HepG2 (cell line): ENCODE results near the gene SEC31B. TPM values are rescaled to one million over a fixed set of nuclear protein-coding genes. Genes with fewer than 3 reads are reported as not detected.

ENCODE experiments used
- ATAC-seq: fragments of 200-7000 bp; cut with Tn5 transposase; 3 replicates; pipeline ENCODE4 v1.9.1; 2020; ENCODE audit warnings: mild to moderate bottlenecking, moderate library complexity
- BruUV-seq: library from RNA; stranded (reverse); fragments of 400-500 nt; replicated peaks from 2 replicates; lab custom pipeline; 2021; lab: Mats Ljungman, UMichigan
- CTCF ChIA-PET: fragments of 300-600 bp; formaldehyde crosslinking; extraction: SDS; loops from one replicate; lab custom pipeline; 2021; ENCODE audit warnings: low total read pairs, inconsistent platforms, low intra/inter-chr PET ratio; lab: Yijun Ruan, JAX
- POLR2A ChIA-PET: fragments of 350-600 bp; sonication (Branson Sonifier 250); formaldehyde crosslinking; loops from one replicate; lab custom pipeline; 2020; ENCODE audit warnings: antibody characterized with exemption, inconsistent platforms; lab: Yijun Ruan, JAX
- DNase-seq: peaks from one replicate; pipeline ENCODE4 v3.0.0-alpha.2; 2015; ENCODE audit warnings: low spot score
- FAIRE-seq: peaks from 3 replicates; lab custom pipeline; 2011; peaks lifted over from hg19 to GRCh38; lab: Jason Lieb, UNC
- H2AFZ ChIP-seq: one replicate; pipeline ENCODE4 v1.6.1; 2011; ENCODE audit warnings: low read length, inconsistent platforms
- H3K27ac ChIP-seq: fragments of 300-600 bp; 3 replicates; pipeline ENCODE4 v1.8.0; 2011; ENCODE audit warnings: mixed run types, mild to moderate bottlenecking, mixed read lengths, low read length, inconsistent platforms; ENCODE audit not compliant: insufficient read depth; ENCODE audit errors: extremely low read length
- H3K27me3 ChIP-seq, 2 experiments: fragments of 200-600 bp in 1 of 2; 2 replicates in 1 of 2; 3 replicates in 1 of 2; pipeline versions ENCODE4 v1.6.0 to v1.8.0; 2011; ENCODE audit warnings: low read length in 2 of 2, mild to moderate bottlenecking in 2 of 2, moderate library complexity in 2 of 2, inconsistent platforms in 1 of 2; ENCODE audit not compliant: insufficient read depth in 2 of 2, control insufficient read depth in 1 of 2
- H3K36me3 ChIP-seq, 2 experiments: fragments of 200-600 bp in 1 of 2; replicated peaks in 1 of 2; 2 replicates in 1 of 2; 3 replicates in 1 of 2; pipeline versions ENCODE4 v1.5.1 to v1.8.0; 2011; ENCODE audit warnings: low read length in 2 of 2, inconsistent platforms in 1 of 2; ENCODE audit not compliant: insufficient read depth in 2 of 2, control insufficient read depth in 1 of 2
- H3K4me1 ChIP-seq: 2 replicates; pipeline ENCODE4 v1.5.1; 2012; ENCODE audit warnings: low read length, inconsistent platforms; ENCODE audit not compliant: insufficient read depth
- H3K4me2 ChIP-seq: 2 replicates; pipeline ENCODE4 v1.6.0; 2011; ENCODE audit warnings: low read depth, low read length, inconsistent platforms
- H3K4me3 ChIP-seq, 3 experiments: fragments of 200-600 bp in 1 of 3; sonication (generic), shearing (Covaris generic) in 1 of 3; replicated peaks in 1 of 3; 2 replicates each; pipeline ENCODE4 v1.5.1; 2011 to 2016; ENCODE audit warnings: low read length in 3 of 3, inconsistent platforms in 2 of 3, low read depth in 2 of 3, mild to moderate bottlenecking in 2 of 3, control low read depth in 1 of 3, mixed read lengths in 1 of 3; ENCODE audit not compliant: insufficient read depth in 1 of 3
- H3K79me2 ChIP-seq: one replicate; pipeline ENCODE4 v1.6.1; 2011; ENCODE audit warnings: low read length, inconsistent platforms; ENCODE audit not compliant: insufficient read depth
- H3K9ac ChIP-seq: 2 replicates; pipeline ENCODE4 v1.6.0; 2011; ENCODE audit warnings: mild to moderate bottlenecking, low read depth, low read length, inconsistent platforms; ENCODE audit not compliant: insufficient read depth
- H3K9me3 ChIP-seq: 2 replicates; pipeline ENCODE4 v1.5.1; 2012; ENCODE audit warnings: mild to moderate bottlenecking, low read length
- H4K20me1 ChIP-seq: 2 replicates; pipeline ENCODE4 v1.6.0; 2011; ENCODE audit warnings: inconsistent platforms, mild to moderate bottlenecking, low read length, moderate library complexity; ENCODE audit not compliant: insufficient read depth
- ARID2 ChIP-seq: sonication (generic); formaldehyde crosslinking; IDR thresholded peaks from 2 replicates; pipeline ENCODE4 v1.8.1; 2022; ENCODE audit warnings: mild to moderate bottlenecking, missing genetic modification reagents, borderline replicate concordance
- BHLHE40 ChIP-seq: IDR thresholded peaks from 2 replicates; pipeline ENCODE4 v1.6.1; 2011; ENCODE audit warnings: low read length, improper control_type of control experiment
- GLI4 ChIP-seq: sonication (generic); formaldehyde crosslinking; IDR thresholded peaks from 2 replicates; pipeline ENCODE4 v1.5.1; 2020; ENCODE audit warnings: missing genetic modification reagents, mild to moderate bottlenecking, moderate library complexity, borderline replicate concordance
- MEF2D ChIP-seq: sonication (generic); formaldehyde crosslinking; IDR thresholded peaks from 2 replicates; pipeline ENCODE4 v1.5.1; 2020; ENCODE audit warnings: mild to moderate bottlenecking, missing genetic modification reagents
- SCMH1 ChIP-seq: sonication (generic); formaldehyde crosslinking; IDR thresholded peaks from 2 replicates; pipeline ENCODE4 v1.9.0; 2021; ENCODE audit warnings: missing genetic modification reagents, mild to moderate bottlenecking, borderline replicate concordance
- TCF12 ChIP-seq, 2 experiments: fragments of 450-650 bp in 1 of 2; sonication (generic) in 1 of 2; formaldehyde crosslinking in 1 of 2; IDR thresholded peaks; 2 replicates each; pipeline versions ENCODE4 v1.6.1 to v1.8.0; 2017 to 2022; ENCODE audit warnings: antibody characterized with exemption in 1 of 2, mild to moderate bottlenecking in 1 of 2, missing genetic modification reagents in 1 of 2, moderate library complexity in 1 of 2
- ZBTB37 ChIP-seq: sonication (generic); formaldehyde crosslinking; IDR thresholded peaks from 2 replicates; pipeline ENCODE4 v1.4.0; 2020; ENCODE audit warnings: mild to moderate bottlenecking, missing genetic modification reagents
- ZKSCAN8 ChIP-seq: IDR thresholded peaks from 2 replicates; pipeline ENCODE4 v1.6.1; 2016; ENCODE audit warnings: borderline replicate concordance, missing genetic modification reagents, missing compliant biosample characterization
- ZNF124 ChIP-seq: sonication (generic); formaldehyde crosslinking; IDR thresholded peaks from 2 replicates; pipeline ENCODE4 v1.4.0; 2020; ENCODE audit warnings: missing genetic modification reagents
- ZNF224 ChIP-seq: sonication (generic); formaldehyde crosslinking; IDR thresholded peaks from 2 replicates; pipeline ENCODE4 v1.5.0; 2020; ENCODE audit warnings: mild to moderate bottlenecking, missing genetic modification reagents
- WGBS: methylation state at CpG from one replicate; pipeline ENCODE4 v1.1.6; 2017; ENCODE audit warnings: low lambda C conversion rate; 5-methylcytosine and 5-hydroxymethylcytosine counted together
- in situ Hi-C: cut with HindIII; loops from 2 replicates; pipeline ENCODE4 v1.10.0; 2017; ENCODE audit warnings: low pct_unique_long_range_greater_than_20kb; ENCODE audit not compliant: extremely low pct_ligation_motif_present
- intact Hi-C: fragments of 100-400 bp; cut with micrococcal nuclease; formaldehyde crosslinking; loops from one replicate; pipeline ENCODE4 v1.10.0; 2022; ENCODE audit not compliant: unreplicated experiment
- polyA plus RNA-seq, 8 experiments: library from polyadenylated mRNA; depleted of rRNA in 3 of 8; stranded (reverse) in 7 of 8; unstranded in 1 of 8; fragments of >200 nt; fragmentation: Illumina TruSeq in 4 of 8; extraction: Trizol in 4 of 8; gene quantifications; 2 replicates each; pipeline versions ENCODE4 v1.2.1 to v1.2.3, GENCODE V29; 2011 to 2016; ENCODE audit warnings: low read depth in 4 of 8, missing spikeins in 1 of 8, mixed read lengths in 1 of 8; ENCODE audit not compliant: insufficient read depth in 1 of 8
- total RNA-seq, 5 experiments: library from RNA; depleted of rRNA; stranded (reverse); fragments of >200 nt; fragmentation: Illumina TruSeq; extraction: Trizol; gene quantifications; 2 replicates each; pipeline ENCODE4 v1.2.3, GENCODE V29; 2016; ENCODE audit warnings: low read depth in 1 of 5
- TF ChIP-seq, protein P1 (sequence below): IDR thresholded peaks from 2 replicates; pipeline ENCODE4 v1.6.1; 2012; ENCODE audit warnings: low read length, improper control_type of control experiment
- TF ChIP-seq, protein P2 (sequence below): sonication (generic); formaldehyde crosslinking; IDR thresholded peaks from 2 replicates; pipeline ENCODE4 v1.5.1; 2020; ENCODE audit warnings: missing genetic modification reagents, mild to moderate bottlenecking, borderline replicate concordance

SEC31B gene
- total and polyA plus RNA-seq, 2 of the 13 experiments (the other 11 are each of a cell fraction or from before 2014, with no cell fraction given) = 2.0 to 8.3 TPM

DNA sequence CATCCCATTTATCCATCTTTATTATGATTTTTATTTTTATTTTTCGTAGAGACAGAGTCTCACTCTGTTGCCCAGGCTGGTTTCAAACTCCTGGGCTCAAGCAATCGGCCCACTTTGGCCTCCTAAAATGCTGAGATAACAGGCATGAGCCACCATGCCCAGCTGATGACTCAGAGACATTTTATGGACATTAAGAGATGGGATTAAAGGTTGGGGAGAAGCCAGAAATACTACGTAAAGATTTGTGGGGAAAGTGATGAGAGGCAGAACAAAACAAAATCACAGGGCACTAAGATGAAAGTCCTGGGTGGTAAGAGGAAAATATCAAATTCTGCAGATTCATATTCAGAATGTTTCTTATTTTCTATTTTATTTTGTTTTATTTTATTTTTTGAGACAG lies 49.3 kb downstream of the SEC31B start:
- H3K27me3 ChIP-seq = peaks cover 0 to 14% of the 10 kb centered on the region in 2 experiments; a peak in 2 of 5 replicates
- H3K27ac ChIP-seq = no peak overlapping the region
- intact Hi-C loops = no loop called here
- no peak for TF ChIP-seq ZNF124 (CRISPR knock-in tag)
- TF ChIP-seq ARID2 (CRISPR knock-in tag) = no peak
- TF ChIP-seq TCF12 (IDR thresholded peaks at IDR 0.05) = no peak
- no peak for TF ChIP-seq TCF12 (CRISPR knock-in tag; IDR thresholded peaks at IDR 0.05)
- H3K9me3 ChIP-seq = no peaks in the 10 kb centered on the region
- POLR2A ChIA-PET = no interaction called here
- in situ Hi-C loops = no loop called here
- no peak overlapping the region for H3K4me3 ChIP-seq
- no peak for ATAC-seq
- no peak overlapping the region for H3K4me2 ChIP-seq
- FAIRE-seq = no peak
- no peak overlapping the region for H2AFZ ChIP-seq
- no peaks in the 10 kb centered on the region for H3K4me1 ChIP-seq
- no peaks in the 10 kb centered on the region for H4K20me1 ChIP-seq
- 3% methylated on average over 3 of the region's 3 CpGs for WGBS
- CTCF ChIA-PET = no interaction called here
- no peaks in the 10 kb centered on the region for H3K36me3 ChIP-seq
- no peak for DNase-seq
- no TSS peak for BruUV-seq
- H3K9ac ChIP-seq = no peak overlapping the region
- H3K79me2 ChIP-seq = no peaks in the 10 kb centered on the region

DNA sequence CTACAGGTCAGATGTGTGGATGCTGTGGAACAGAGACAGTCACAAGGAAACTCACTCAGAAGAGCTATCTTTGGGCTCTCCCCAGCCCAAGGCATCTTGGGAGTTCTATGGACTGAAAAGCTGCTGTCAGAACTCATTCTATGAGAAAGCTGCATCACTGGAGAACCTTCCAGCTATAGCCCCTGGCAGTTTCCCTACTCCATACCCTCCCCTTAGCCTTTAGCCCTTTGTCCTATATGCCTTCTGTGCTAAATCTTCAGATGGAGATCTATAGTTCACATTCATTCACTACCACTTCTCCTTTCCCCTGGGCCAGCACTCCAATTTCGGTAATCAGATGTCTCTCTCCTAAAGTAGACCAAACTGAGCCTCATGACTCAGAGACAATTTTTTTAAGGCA lies 49.9 kb downstream of the SEC31B start:
- no TSS peak for BruUV-seq
- in situ Hi-C loops = no loop called here
- no peak for TF ChIP-seq GLI4 (CRISPR knock-in tag)
- TF ChIP-seq ZKSCAN8 (CRISPR knock-in tag) = no peak
- no peak for TF ChIP-seq ZNF224 (CRISPR knock-in tag)
- no peak for TF ChIP-seq SCMH1 (CRISPR knock-in tag)
- TF ChIP-seq BHLHE40 = no peak
- TF ChIP-seq, protein P1, sequence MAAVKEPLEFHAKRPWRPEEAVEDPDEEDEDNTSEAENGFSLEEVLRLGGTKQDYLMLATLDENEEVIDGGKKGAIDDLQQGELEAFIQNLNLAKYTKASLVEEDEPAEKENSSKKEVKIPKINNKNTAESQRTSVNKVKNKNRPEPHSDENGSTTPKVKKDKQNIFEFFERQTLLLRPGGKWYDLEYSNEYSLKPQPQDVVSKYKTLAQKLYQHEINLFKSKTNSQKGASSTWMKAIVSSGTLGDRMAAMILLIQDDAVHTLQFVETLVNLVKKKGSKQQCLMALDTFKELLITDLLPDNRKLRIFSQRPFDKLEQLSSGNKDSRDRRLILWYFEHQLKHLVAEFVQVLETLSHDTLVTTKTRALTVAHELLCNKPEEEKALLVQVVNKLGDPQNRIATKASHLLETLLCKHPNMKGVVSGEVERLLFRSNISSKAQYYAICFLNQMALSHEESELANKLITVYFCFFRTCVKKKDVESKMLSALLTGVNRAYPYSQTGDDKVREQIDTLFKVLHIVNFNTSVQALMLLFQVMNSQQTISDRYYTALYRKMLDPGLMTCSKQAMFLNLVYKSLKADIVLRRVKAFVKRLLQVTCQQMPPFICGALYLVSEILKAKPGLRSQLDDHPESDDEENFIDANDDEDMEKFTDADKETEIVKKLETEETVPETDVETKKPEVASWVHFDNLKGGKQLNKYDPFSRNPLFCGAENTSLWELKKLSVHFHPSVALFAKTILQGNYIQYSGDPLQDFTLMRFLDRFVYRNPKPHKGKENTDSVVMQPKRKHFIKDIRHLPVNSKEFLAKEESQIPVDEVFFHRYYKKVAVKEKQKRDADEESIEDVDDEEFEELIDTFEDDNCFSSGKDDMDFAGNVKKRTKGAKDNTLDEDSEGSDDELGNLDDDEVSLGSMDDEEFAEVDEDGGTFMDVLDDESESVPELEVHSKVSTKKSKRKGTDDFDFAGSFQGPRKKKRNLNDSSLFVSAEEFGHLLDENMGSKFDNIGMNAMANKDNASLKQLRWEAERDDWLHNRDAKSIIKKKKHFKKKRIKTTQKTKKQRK = no peak
- no peak for TF ChIP-seq MEF2D
- TF ChIP-seq, protein P2, sequence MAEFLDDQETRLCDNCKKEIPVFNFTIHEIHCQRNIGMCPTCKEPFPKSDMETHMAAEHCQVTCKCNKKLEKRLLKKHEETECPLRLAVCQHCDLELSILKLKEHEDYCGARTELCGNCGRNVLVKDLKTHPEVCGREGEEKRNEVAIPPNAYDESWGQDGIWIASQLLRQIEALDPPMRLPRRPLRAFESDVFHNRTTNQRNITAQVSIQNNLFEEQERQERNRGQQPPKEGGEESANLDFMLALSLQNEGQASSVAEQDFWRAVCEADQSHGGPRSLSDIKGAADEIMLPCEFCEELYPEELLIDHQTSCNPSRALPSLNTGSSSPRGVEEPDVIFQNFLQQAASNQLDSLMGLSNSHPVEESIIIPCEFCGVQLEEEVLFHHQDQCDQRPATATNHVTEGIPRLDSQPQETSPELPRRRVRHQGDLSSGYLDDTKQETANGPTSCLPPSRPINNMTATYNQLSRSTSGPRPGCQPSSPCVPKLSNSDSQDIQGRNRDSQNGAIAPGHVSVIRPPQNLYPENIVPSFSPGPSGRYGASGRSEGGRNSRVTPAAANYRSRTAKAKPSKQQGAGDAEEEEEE (CRISPR knock-in tag) = no peak
- no peak for TF ChIP-seq ZBTB37

More for the DNA sequence above, 49.9 kb downstream of the SEC31B start:
- Histone ChIP-seq H3K4me1 (no peaks in the 10 kb centered on the region), H3K9me3 (no peaks in the 10 kb centered on the region), H3K36me3 (no peaks in the 10 kb centered on the region), H3K27me3 (peaks cover 0 to 14% of the 10 kb centered on the region in 2 experiments; a peak in 2 of 5 replicates), H3K79me2 (no peaks in the 10 kb centered on the region), H4K20me1 (no peaks in the 10 kb centered on the region), H3K9ac (no peak overlapping the region), H3K4me3 (no peak overlapping the region), H3K27ac (no peak overlapping the region), H3K4me2 (no peak overlapping the region), H2AFZ (no peak overlapping the region)
- ATAC-seq (no peak), DNase-seq (no peak), FAIRE-seq (no peak)
- CTCF ChIA-PET = no interaction called here
- WGBS = 0% methylated on average over 1 of the region's 1 CpG
- POLR2A ChIA-PET = no interaction called here
- intact Hi-C loops = no loop called here
